ENCODE results near the gene RBFA.

Gene RBFA

GRCh38 chr18:80068571-80069272, 34.5 kb downstream of the RBFA start:
- H3K9me2 ChIP-seq (replicated peaks; ENCODE audit: control insufficient read depth, low read length), result no peaks in the 10 kb centered on the region

GRCh38 chr18:80070825-80071224, 36.6 kb downstream of the RBFA start:
- Histone ChIP-seq H3K4me1 (ENCODE audit: control insufficient read depth, low read length) (no peaks in the 10 kb centered on the region), H3K79me2 (ENCODE audit: control insufficient read depth, low read length) (no peaks in the 10 kb centered on the region), H3K36me3 (ENCODE audit: control insufficient read depth, low read length) (no peaks in the 10 kb centered on the region), H3K27me3 (ENCODE audit: control insufficient read depth, low read length) (no peaks in the 10 kb centered on the region), H3K9me2 (replicated peaks; ENCODE audit: control insufficient read depth, low read length) (no peaks in the 10 kb centered on the region), H4K20me1 (ENCODE audit: control insufficient read depth, insufficient read depth, low read depth, low read length) (no peaks in the 10 kb centered on the region), H3K27ac (ENCODE audit: low read depth, low read length) (no peak overlapping the region), H3K4me3 (ENCODE audit: low read length) (no peak overlapping the region), H3F3A (ENCODE audit: control insufficient read depth, insufficient read depth) (no peaks in the 10 kb centered on the region), H3K9me3 (ENCODE audit: control insufficient read depth, insufficient read depth, low read length) (peaks cover 6% of the 10 kb centered on the region; the same call in 1 of the 2 replicates), H3K4me2 (ENCODE audit: low read length) (no peak overlapping the region)
- TF ChIP-seq CTCF (IDR thresholded peaks at IDR 0.05; ENCODE audit: low read depth, low read length, poor library complexity, severe bottlenecking) (no peak), EZH2phosphoT487 (IDR thresholded peaks at IDR 0.05; ENCODE audit: borderline replicate concordance, low read length) (no peak)

More at GRCh38 chr18:80068571-80069272, 34.5 kb downstream of the RBFA start:
- peaks cover 4% of the 10 kb centered on the region; the same call in 1 of the 2 replicates for H3K9me3 ChIP-seq (ENCODE audit: control insufficient read depth, insufficient read depth, low read length)
- H3K36me3 ChIP-seq (ENCODE audit: control insufficient read depth, low read length), result no peaks in the 10 kb centered on the region
- no peaks in the 10 kb centered on the region for H3K4me1 ChIP-seq (ENCODE audit: control insufficient read depth, low read length)
- H3K4me2 ChIP-seq (ENCODE audit: low read length), result no peak overlapping the region
- H4K20me1 ChIP-seq (ENCODE audit: control insufficient read depth, insufficient read depth, low read depth, low read length), result no peaks in the 10 kb centered on the region
- no peaks in the 10 kb centered on the region for H3K79me2 ChIP-seq (ENCODE audit: control insufficient read depth, low read length)
- H3K27me3 ChIP-seq (ENCODE audit: control insufficient read depth, low read length), result no peaks in the 10 kb centered on the region
- H3F3A ChIP-seq (ENCODE audit: control insufficient read depth, insufficient read depth), result no peaks in the 10 kb centered on the region
- H3K4me3 ChIP-seq (ENCODE audit: low read length), result no peak overlapping the region
- TF ChIP-seq CTCF (IDR thresholded peaks at IDR 0.05; ENCODE audit: low read depth, low read length, poor library complexity, severe bottlenecking), result no peak
- TF ChIP-seq EZH2phosphoT487 (IDR thresholded peaks at IDR 0.05; ENCODE audit: borderline replicate concordance, low read length), result no peak
- H3K27ac ChIP-seq (ENCODE audit: low read depth, low read length), result no peak overlapping the region

GRCh38 chr18:80074183-80074582, 39.9 kb downstream of the RBFA start:
- Histone ChIP-seq H3K9me2 (replicated peaks; ENCODE audit: control insufficient read depth, low read length) (no peaks in the 10 kb centered on the region), H3K4me1 (ENCODE audit: control insufficient read depth, low read length) (no peaks in the 10 kb centered on the region), H3K4me3 (ENCODE audit: low read length) (no peak overlapping the region), H3K36me3 (ENCODE audit: control insufficient read depth, low read length) (no peaks in the 10 kb centered on the region), H3K27me3 (ENCODE audit: control insufficient read depth, low read length) (no peaks in the 10 kb centered on the region), H3K9me3 (ENCODE audit: control insufficient read depth, insufficient read depth, low read length) (peaks cover 6% of the 10 kb centered on the region; the same call in 1 of the 2 replicates), H3K4me2 (ENCODE audit: low read length) (no peak overlapping the region), H4K20me1 (ENCODE audit: control insufficient read depth, insufficient read depth, low read depth, low read length) (no peaks in the 10 kb centered on the region), H3K79me2 (ENCODE audit: control insufficient read depth, low read length) (no peaks in the 10 kb centered on the region), H3F3A (ENCODE audit: control insufficient read depth, insufficient read depth) (no peaks in the 10 kb centered on the region), H3K27ac (ENCODE audit: low read depth, low read length) (no peak overlapping the region)
- TF ChIP-seq EZH2phosphoT487 (IDR thresholded peaks at IDR 0.05; ENCODE audit: borderline replicate concordance, low read length), result no peak

GRCh38 chr18:80074697-80075096, 40.5 kb downstream of the RBFA start:
- Histone ChIP-seq H3K9me2 (replicated peaks; ENCODE audit: control insufficient read depth, low read length) (no peaks in the 10 kb centered on the region), H3K27ac (ENCODE audit: low read depth, low read length) (no peak overlapping the region), H3K36me3 (ENCODE audit: control insufficient read depth, low read length) (no peaks in the 10 kb centered on the region), H3F3A (ENCODE audit: control insufficient read depth, insufficient read depth) (no peaks in the 10 kb centered on the region), H3K4me3 (ENCODE audit: low read length) (no peak overlapping the region), H3K79me2 (ENCODE audit: control insufficient read depth, low read length) (no peaks in the 10 kb centered on the region), H3K4me1 (ENCODE audit: control insufficient read depth, low read length) (no peaks in the 10 kb centered on the region), H3K9me3 (ENCODE audit: control insufficient read depth, insufficient read depth, low read length) (peaks cover 6% of the 10 kb centered on the region; the same call in 1 of the 2 replicates), H3K4me2 (ENCODE audit: low read length) (no peak overlapping the region), H4K20me1 (ENCODE audit: control insufficient read depth, insufficient read depth, low read depth, low read length) (no peaks in the 10 kb centered on the region), H3K27me3 (ENCODE audit: control insufficient read depth, low read length) (no peaks in the 10 kb centered on the region)
- no peak for TF ChIP-seq CTCF (IDR thresholded peaks at IDR 0.05; ENCODE audit: low read depth, low read length, poor library complexity, severe bottlenecking)
- TF ChIP-seq EZH2phosphoT487 (IDR thresholded peaks at IDR 0.05; ENCODE audit: borderline replicate concordance, low read length), result no peak

All from DOHH2 (cell line).